HepG2 (cell line): ENCODE data around the gene PTGIR. TPM values are rescaled to one million over a fixed set of nuclear protein-coding genes. Genes with fewer than 3 reads are reported as not detected.

ENCODE experiments used
- ATAC-seq: fragments of 200-7000 bp; cut with Tn5 transposase; 3 replicates; pipeline ENCODE4 v1.9.1; 2020; ENCODE audit warnings: mild to moderate bottlenecking, moderate library complexity
- BruUV-seq: library from RNA; stranded (reverse); fragments of 400-500 nt; replicated peaks from 2 replicates; lab custom pipeline; 2021; lab: Mats Ljungman, UMichigan
- CTCF ChIA-PET: fragments of 300-600 bp; formaldehyde crosslinking; extraction: SDS; loops from one replicate; lab custom pipeline; 2021; ENCODE audit warnings: low total read pairs, inconsistent platforms, low intra/inter-chr PET ratio; lab: Yijun Ruan, JAX
- POLR2A ChIA-PET: fragments of 350-600 bp; sonication (Branson Sonifier 250); formaldehyde crosslinking; loops from one replicate; lab custom pipeline; 2020; ENCODE audit warnings: antibody characterized with exemption, inconsistent platforms; lab: Yijun Ruan, JAX
- DNase-seq: peaks from one replicate; pipeline ENCODE4 v3.0.0-alpha.2; 2015; ENCODE audit warnings: low spot score
- FAIRE-seq: peaks from 3 replicates; lab custom pipeline; 2011; peaks lifted over from hg19 to GRCh38; lab: Jason Lieb, UNC
- H2AFZ ChIP-seq: one replicate; pipeline ENCODE4 v1.6.1; 2011; ENCODE audit warnings: low read length, inconsistent platforms
- H3K27ac ChIP-seq: fragments of 300-600 bp; 3 replicates; pipeline ENCODE4 v1.8.0; 2011; ENCODE audit warnings: mixed run types, mild to moderate bottlenecking, mixed read lengths, low read length, inconsistent platforms; ENCODE audit not compliant: insufficient read depth; ENCODE audit errors: extremely low read length
- H3K27me3 ChIP-seq, 2 experiments: fragments of 200-600 bp in 1 of 2; 2 replicates in 1 of 2; 3 replicates in 1 of 2; pipeline versions ENCODE4 v1.6.0 to v1.8.0; 2011; ENCODE audit warnings: low read length in 2 of 2, mild to moderate bottlenecking in 2 of 2, moderate library complexity in 2 of 2, inconsistent platforms in 1 of 2; ENCODE audit not compliant: insufficient read depth in 2 of 2, control insufficient read depth in 1 of 2
- H3K36me3 ChIP-seq, 2 experiments: fragments of 200-600 bp in 1 of 2; replicated peaks in 1 of 2; 2 replicates in 1 of 2; 3 replicates in 1 of 2; pipeline versions ENCODE4 v1.5.1 to v1.8.0; 2011; ENCODE audit warnings: low read length in 2 of 2, inconsistent platforms in 1 of 2; ENCODE audit not compliant: insufficient read depth in 2 of 2, control insufficient read depth in 1 of 2
- H3K4me1 ChIP-seq: 2 replicates; pipeline ENCODE4 v1.5.1; 2012; ENCODE audit warnings: low read length, inconsistent platforms; ENCODE audit not compliant: insufficient read depth
- H3K4me2 ChIP-seq: 2 replicates; pipeline ENCODE4 v1.6.0; 2011; ENCODE audit warnings: low read depth, low read length, inconsistent platforms
- H3K4me3 ChIP-seq, 3 experiments: fragments of 200-600 bp in 1 of 3; sonication (generic), shearing (Covaris generic) in 1 of 3; replicated peaks in 1 of 3; 2 replicates each; pipeline ENCODE4 v1.5.1; 2011 to 2016; ENCODE audit warnings: low read length in 3 of 3, inconsistent platforms in 2 of 3, low read depth in 2 of 3, mild to moderate bottlenecking in 2 of 3, control low read depth in 1 of 3, mixed read lengths in 1 of 3; ENCODE audit not compliant: insufficient read depth in 1 of 3
- H3K79me2 ChIP-seq: one replicate; pipeline ENCODE4 v1.6.1; 2011; ENCODE audit warnings: low read length, inconsistent platforms; ENCODE audit not compliant: insufficient read depth
- H3K9ac ChIP-seq: 2 replicates; pipeline ENCODE4 v1.6.0; 2011; ENCODE audit warnings: mild to moderate bottlenecking, low read depth, low read length, inconsistent platforms; ENCODE audit not compliant: insufficient read depth
- H3K9me3 ChIP-seq: 2 replicates; pipeline ENCODE4 v1.5.1; 2012; ENCODE audit warnings: mild to moderate bottlenecking, low read length
- H4K20me1 ChIP-seq: 2 replicates; pipeline ENCODE4 v1.6.0; 2011; ENCODE audit warnings: inconsistent platforms, mild to moderate bottlenecking, low read length, moderate library complexity; ENCODE audit not compliant: insufficient read depth
- BORCS8-MEF2B ChIP-seq: sonication (generic); formaldehyde crosslinking; IDR thresholded peaks from 2 replicates; pipeline ENCODE4 v1.8.0; 2022; ENCODE audit warnings: mild to moderate bottlenecking, missing genetic modification reagents
- DPF2 ChIP-seq: sonication (generic); formaldehyde crosslinking; IDR thresholded peaks from 2 replicates; pipeline ENCODE4 v1.4.0; 2020; ENCODE audit warnings: mild to moderate bottlenecking, low read depth, missing genetic modification reagents, borderline replicate concordance
- NKX3-1 ChIP-seq: sonication (generic); formaldehyde crosslinking; IDR thresholded peaks from 2 replicates; pipeline ENCODE4 v1.5.0; 2020; ENCODE audit warnings: missing genetic modification reagents
- PAWR ChIP-seq: sonication (generic); formaldehyde crosslinking; IDR thresholded peaks from 2 replicates; pipeline ENCODE4 v1.4.0; 2020; ENCODE audit warnings: missing genetic modification reagents, mild to moderate bottlenecking, borderline replicate concordance
- RARA ChIP-seq: IDR thresholded peaks from 2 replicates; pipeline ENCODE4 v1.6.1; 2016; ENCODE audit warnings: missing genetic modification reagents, missing compliant biosample characterization
- SATB2 ChIP-seq: sonication (generic); formaldehyde crosslinking; IDR thresholded peaks from 2 replicates; pipeline ENCODE4 v1.5.0; 2020; ENCODE audit warnings: missing genetic modification reagents
- SOX5 ChIP-seq: IDR thresholded peaks from 2 replicates; pipeline ENCODE4 v1.6.1; 2016; ENCODE audit warnings: borderline replicate concordance
- SUZ12 ChIP-seq: fragments of 150-350 bp; IDR thresholded peaks from 2 replicates; pipeline ENCODE4 v1.6.1; 2014; ENCODE audit warnings: low read depth, low read length
- ZFP36L1 ChIP-seq: sonication (generic); formaldehyde crosslinking; IDR thresholded peaks from 2 replicates; pipeline ENCODE4 v1.8.0; 2022; ENCODE audit warnings: mild to moderate bottlenecking, missing genetic modification reagents, moderate library complexity
- ZNF205 ChIP-seq: IDR thresholded peaks from 2 replicates; pipeline ENCODE4 v1.6.1; 2018; ENCODE audit warnings: missing biosample characterization, missing genetic modification reagents
- ZSCAN29 ChIP-seq: sonication (generic); formaldehyde crosslinking; conservative IDR thresholded peaks from 2 replicates; pipeline ENCODE4 v1.4.0; 2020; ENCODE audit warnings: mild to moderate bottlenecking, missing genetic modification reagents
- WGBS: methylation state at CpG from one replicate; pipeline ENCODE4 v1.1.6; 2017; ENCODE audit warnings: low lambda C conversion rate; 5-methylcytosine and 5-hydroxymethylcytosine counted together
- in situ Hi-C: cut with HindIII; loops from 2 replicates; pipeline ENCODE4 v1.10.0; 2017; ENCODE audit warnings: low pct_unique_long_range_greater_than_20kb; ENCODE audit not compliant: extremely low pct_ligation_motif_present
- intact Hi-C: fragments of 100-400 bp; cut with micrococcal nuclease; formaldehyde crosslinking; loops from one replicate; pipeline ENCODE4 v1.10.0; 2022; ENCODE audit not compliant: unreplicated experiment
- polyA plus RNA-seq, 8 experiments: library from polyadenylated mRNA; depleted of rRNA in 3 of 8; stranded (reverse) in 7 of 8; unstranded in 1 of 8; fragments of >200 nt; fragmentation: Illumina TruSeq in 4 of 8; extraction: Trizol in 4 of 8; gene quantifications; 2 replicates each; pipeline versions ENCODE4 v1.2.1 to v1.2.3, GENCODE V29; 2011 to 2016; ENCODE audit warnings: low read depth in 4 of 8, missing spikeins in 1 of 8, mixed read lengths in 1 of 8; ENCODE audit not compliant: insufficient read depth in 1 of 8
- total RNA-seq, 5 experiments: library from RNA; depleted of rRNA; stranded (reverse); fragments of >200 nt; fragmentation: Illumina TruSeq; extraction: Trizol; gene quantifications; 2 replicates each; pipeline ENCODE4 v1.2.3, GENCODE V29; 2016; ENCODE audit warnings: low read depth in 1 of 5
- TF ChIP-seq, protein P1 (sequence below): sonication (generic); formaldehyde crosslinking; conservative IDR thresholded peaks from 2 replicates; pipeline ENCODE4 v1.8.0; 2022; ENCODE audit warnings: missing genetic modification reagents
- TF ChIP-seq, protein P2 (sequence below): sonication (generic); formaldehyde crosslinking; IDR thresholded peaks from 2 replicates; pipeline ENCODE4 v1.4.0; 2020; ENCODE audit warnings: missing genetic modification reagents
- TF ChIP-seq, protein P3 (sequence below): sonication (generic); formaldehyde crosslinking; IDR thresholded peaks from 2 replicates; pipeline ENCODE4 v1.5.0; 2020; ENCODE audit warnings: missing genetic modification reagents
- TF ChIP-seq, protein P4 (sequence below): sonication (generic); formaldehyde crosslinking; IDR thresholded peaks from 2 replicates; pipeline ENCODE4 v1.4.0; 2020; ENCODE audit warnings: mild to moderate bottlenecking, missing genetic modification reagents

Gene PTGIR
- total and polyA plus RNA-seq, 2 of the 13 experiments (the other 11 are each of a cell fraction or from before 2014, with no cell fraction given) = not detected

DNA sequence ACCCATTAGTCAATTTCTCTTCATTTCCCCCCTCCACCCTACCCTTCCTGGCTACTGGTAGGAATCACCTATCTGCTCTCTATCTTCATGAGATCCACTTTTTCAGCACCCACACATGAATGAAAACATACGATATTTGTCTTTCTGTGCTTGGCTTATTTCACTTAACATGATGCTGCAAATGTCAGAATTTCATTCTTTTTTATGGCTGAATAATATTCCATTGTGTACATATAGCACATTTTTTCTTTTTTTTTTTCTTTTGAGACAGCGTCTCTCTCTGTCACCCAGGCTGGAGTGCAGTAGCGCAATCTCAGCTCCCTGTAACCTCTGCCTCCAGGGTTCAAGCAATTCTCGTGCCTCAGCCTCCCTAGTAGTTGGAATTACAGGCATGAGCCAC, 33.6 kb downstream of the PTGIR start:
- H3K79me2 ChIP-seq = no peaks in the 10 kb centered on the region
- ChIA-PET POLR2A (no interaction called here), CTCF (no interaction called here)
- no peak overlapping the region for H3K27ac ChIP-seq
- FAIRE-seq (no peak), DNase-seq (no peak), ATAC-seq (no peak)
- H4K20me1 ChIP-seq = no peaks in the 10 kb centered on the region
- in situ Hi-C loops = no loop called here
- H3K9me3 ChIP-seq = no peaks in the 10 kb centered on the region
- no peak overlapping the region for H2AFZ ChIP-seq
- no peak overlapping the region for H3K4me3 ChIP-seq
- TF ChIP-seq ZNF205 = no peak
- TF ChIP-seq, protein P1, sequence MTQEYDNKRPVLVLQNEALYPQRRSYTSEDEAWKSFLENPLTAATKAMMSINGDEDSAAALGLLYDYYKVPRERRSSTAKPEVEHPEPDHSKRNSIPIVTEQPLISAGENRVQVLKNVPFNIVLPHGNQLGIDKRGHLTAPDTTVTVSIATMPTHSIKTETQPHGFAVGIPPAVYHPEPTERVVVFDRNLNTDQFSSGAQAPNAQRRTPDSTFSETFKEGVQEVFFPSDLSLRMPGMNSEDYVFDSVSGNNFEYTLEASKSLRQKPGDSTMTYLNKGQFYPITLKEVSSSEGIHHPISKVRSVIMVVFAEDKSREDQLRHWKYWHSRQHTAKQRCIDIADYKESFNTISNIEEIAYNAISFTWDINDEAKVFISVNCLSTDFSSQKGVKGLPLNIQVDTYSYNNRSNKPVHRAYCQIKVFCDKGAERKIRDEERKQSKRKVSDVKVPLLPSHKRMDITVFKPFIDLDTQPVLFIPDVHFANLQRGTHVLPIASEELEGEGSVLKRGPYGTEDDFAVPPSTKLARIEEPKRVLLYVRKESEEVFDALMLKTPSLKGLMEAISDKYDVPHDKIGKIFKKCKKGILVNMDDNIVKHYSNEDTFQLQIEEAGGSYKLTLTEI (CRISPR knock-in tag) = no peak
- TF ChIP-seq, protein P2, sequence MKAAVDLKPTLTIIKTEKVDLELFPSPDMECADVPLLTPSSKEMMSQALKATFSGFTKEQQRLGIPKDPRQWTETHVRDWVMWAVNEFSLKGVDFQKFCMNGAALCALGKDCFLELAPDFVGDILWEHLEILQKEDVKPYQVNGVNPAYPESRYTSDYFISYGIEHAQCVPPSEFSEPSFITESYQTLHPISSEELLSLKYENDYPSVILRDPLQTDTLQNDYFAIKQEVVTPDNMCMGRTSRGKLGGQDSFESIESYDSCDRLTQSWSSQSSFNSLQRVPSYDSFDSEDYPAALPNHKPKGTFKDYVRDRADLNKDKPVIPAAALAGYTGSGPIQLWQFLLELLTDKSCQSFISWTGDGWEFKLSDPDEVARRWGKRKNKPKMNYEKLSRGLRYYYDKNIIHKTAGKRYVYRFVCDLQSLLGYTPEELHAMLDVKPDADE = no peak
- no peak for TF ChIP-seq SOX5 (CRISPR knock-in tag)
- TF ChIP-seq DPF2 = no peak
- TF ChIP-seq, protein P3, sequence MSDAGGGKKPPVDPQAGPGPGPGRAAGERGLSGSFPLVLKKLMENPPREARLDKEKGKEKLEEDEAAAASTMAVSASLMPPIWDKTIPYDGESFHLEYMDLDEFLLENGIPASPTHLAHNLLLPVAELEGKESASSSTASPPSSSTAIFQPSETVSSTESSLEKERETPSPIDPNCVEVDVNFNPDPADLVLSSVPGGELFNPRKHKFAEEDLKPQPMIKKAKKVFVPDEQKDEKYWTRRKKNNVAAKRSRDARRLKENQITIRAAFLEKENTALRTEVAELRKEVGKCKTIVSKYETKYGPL (CRISPR knock-in tag) = no peak
- no peak for TF ChIP-seq PAWR (CRISPR knock-in tag)
- no peak for TF ChIP-seq ZSCAN29 (CRISPR knock-in tag)
- TF ChIP-seq NKX3-1 (CRISPR knock-in tag) = no peak
- no peak for TF ChIP-seq SUZ12
- TF ChIP-seq RARA (CRISPR knock-in tag) = no peak
- TF ChIP-seq ZFP36L1 (CRISPR knock-in tag) = no peak
- TF ChIP-seq, protein P4, sequence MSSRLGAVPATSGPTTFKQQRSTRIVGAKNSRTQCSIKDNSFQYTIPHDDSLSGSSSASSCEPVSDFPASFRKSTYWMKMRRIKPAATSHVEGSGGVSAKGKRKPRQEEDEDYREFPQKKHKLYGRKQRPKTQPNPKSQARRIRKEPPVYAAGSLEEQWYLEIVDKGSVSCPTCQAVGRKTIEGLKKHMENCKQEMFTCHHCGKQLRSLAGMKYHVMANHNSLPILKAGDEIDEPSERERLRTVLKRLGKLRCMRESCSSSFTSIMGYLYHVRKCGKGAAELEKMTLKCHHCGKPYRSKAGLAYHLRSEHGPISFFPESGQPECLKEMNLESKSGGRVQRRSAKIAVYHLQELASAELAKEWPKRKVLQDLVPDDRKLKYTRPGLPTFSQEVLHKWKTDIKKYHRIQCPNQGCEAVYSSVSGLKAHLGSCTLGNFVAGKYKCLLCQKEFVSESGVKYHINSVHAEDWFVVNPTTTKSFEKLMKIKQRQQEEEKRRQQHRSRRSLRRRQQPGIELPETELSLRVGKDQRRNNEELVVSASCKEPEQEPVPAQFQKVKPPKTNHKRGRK (CRISPR knock-in tag) = no peak
- no peak for TF ChIP-seq BORCS8-MEF2B (CRISPR knock-in tag)
- no peak for TF ChIP-seq SATB2
- BruUV-seq = no TSS peak
- intact Hi-C loops = no loop called here
- no peak overlapping the region for H3K4me2 ChIP-seq
- H3K36me3 ChIP-seq = no peaks in the 10 kb centered on the region
- no peak overlapping the region for H3K9ac ChIP-seq
- WGBS = 56% methylated on average over 4 of the region's 4 CpGs
- no peaks in the 10 kb centered on the region for H3K27me3 ChIP-seq
- peaks cover 18% of the 10 kb centered on the region; the same call in 1 of the 2 replicates for H3K4me1 ChIP-seq
